HG03280 (cell line): Measurements from ENCODE around the gene OTUD4.

Experiments
- ATAC-seq: cut with Tn5 transposase; IDR thresholded peaks from one replicate; pipeline ENCODE4 v1.9.1; 2021; ENCODE audit warnings: mild to moderate bottlenecking, moderate library complexity; ENCODE audit not compliant: unreplicated experiment

OTUD4 gene

DNA sequence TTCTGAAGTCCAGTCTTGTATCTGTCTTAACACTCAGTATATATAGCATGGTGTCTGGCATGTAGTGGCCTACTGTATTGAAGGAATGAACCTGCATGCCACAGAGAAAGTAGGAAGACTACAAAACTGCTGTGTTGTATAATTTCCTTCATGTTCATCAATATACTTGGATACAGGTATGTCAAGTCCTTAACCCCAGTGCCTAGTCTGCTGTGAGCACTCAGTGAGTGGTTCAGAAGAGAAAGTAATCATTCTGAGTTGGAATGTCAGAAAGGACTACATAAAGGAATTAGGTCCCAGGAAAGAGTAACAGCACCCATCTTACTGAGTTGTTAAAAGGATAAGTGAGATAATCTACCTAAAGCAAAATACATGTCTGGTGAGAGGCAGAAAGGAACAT, 50.3 kb downstream of the OTUD4 start:
- no peak for ATAC-seq

DNA sequence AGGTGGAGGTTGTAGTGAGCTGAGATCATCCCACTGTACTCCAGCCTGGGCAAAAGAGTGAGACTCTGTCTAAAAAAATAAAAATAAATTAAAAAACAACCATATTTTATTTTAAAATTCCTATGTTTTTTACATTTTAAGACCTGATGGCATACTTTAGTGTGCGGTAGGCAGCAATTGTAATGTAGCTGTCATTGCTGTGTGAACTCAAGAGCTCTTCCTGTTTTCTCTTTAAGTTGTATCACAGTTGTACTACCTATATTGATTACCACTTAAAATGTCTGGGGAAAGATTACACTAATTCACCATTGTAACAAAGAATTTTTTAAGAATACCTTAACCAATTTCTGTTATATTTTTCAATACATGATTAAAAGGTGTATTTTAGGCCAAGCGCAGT, 55.0 kb downstream of the OTUD4 start:
- no peak for ATAC-seq

DNA sequence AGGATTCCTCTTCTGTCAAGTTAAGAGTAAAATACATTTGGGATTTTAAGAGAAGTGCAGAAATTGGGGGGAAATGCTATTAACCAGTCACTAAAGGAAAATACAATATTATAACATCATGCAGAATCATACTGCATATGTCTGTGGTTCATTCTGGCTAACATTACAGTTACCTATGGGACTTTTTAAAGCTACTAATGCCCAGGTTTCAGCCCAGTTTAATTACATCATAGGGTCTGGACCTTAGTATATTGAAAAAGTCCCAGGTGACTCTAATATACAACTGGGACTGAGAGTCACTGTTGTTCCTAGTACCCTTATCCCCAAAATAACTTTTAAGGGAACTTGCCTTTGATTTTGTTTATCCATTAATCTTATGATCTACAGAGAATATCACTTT, 72.3 kb downstream of the OTUD4 start:
- no peak for ATAC-seq

DNA sequence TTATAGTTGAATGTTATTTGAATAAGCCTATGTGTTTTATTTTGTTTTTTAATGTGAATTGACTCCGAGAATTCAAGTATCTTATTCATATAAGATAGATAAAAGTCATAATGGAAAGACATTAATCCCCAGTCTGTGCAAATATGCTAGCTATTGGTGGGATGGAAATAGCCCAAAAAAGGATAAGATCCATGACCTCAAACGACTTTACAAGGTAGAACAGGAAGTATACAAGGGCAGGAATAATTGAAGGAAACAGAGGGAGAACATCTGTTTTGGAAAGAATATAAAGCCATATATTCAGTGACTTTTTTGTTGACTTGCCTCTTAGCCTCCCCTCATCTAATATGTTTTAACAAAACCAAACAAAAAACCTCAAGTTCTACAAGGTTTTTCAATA, 73.3 kb downstream of the OTUD4 start:
- ATAC-seq = no peak

DNA sequence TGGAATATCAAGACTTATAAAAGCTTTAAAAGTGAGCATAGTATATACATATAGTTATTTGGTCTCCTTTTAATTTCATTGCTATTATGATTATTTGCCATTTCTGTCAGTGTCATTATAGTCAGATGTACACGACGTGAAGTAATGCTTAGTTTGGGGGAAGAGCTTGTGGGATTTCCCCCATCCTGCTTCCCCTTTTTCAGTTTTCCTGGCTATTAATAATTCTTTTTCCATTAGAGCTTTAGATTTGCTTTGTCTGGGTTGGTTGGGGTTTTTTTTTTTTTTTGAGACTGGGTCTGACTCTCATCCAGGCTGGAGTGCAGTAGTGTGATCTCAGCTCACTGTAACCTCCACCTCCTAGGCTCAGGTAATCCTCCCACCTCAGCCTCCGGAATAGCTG, 76.9 kb downstream of the OTUD4 start:
- no peak for ATAC-seq

DNA sequence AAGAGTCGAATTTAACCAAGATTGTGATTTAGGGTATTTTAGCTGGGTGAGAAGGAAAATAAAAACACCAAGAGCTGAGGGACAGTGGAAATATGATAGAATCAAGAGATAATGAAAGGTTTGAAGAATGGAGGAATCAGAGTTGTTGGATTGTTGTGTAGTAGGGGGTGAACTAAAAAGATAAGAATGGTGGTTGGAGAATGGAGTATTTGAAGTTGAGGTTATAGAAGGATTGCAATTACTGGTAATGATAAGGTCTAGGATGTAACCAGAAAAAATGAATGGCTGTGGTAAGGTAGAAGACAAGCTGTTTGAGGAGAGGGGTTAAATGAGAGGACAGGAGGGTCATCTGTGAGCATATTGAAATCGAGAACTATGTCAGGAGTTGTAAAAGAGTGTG, 77.8 kb downstream of the OTUD4 start:
- no peak for ATAC-seq

DNA sequence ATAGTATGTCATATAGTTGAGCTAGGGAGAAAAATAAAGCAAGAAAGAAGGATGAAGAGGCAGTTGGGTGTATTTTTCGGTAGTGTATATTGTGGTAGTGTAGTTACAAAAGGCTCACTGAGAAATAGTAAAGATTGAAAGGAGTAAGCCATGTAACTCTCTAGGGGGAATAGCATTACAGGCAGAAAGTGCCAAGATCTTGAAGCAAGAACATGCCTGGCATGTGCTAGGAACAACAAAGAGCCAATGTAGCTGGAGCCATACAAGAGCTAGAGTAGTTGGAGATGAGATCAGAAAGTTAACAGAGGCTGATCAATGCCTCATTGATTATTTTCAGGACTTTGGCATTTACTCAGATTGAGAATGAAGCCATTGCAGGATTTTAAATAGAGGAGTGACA, 79.3 kb downstream of the OTUD4 start:
- ATAC-seq = no peak

DNA sequence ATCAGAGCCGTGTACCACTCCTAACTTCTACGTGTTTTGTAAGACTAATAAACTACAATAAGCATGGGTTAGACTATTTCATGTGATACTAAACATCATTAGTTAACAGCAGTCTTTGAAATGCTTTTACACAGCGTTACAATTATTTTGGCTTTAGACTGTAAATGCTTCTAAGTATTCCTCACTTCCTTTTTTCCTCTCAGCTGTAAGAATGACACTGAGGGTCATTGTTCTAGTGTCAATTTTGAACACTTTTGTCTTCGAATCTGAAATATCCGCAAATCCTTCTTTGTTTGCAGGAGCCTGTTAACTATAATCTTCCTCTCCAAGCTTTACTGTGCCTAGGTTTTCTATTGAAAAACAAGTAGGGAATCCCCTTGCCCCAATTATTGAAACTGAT, 80.7 kb downstream of the OTUD4 start:
- ATAC-seq = no peak

DNA sequence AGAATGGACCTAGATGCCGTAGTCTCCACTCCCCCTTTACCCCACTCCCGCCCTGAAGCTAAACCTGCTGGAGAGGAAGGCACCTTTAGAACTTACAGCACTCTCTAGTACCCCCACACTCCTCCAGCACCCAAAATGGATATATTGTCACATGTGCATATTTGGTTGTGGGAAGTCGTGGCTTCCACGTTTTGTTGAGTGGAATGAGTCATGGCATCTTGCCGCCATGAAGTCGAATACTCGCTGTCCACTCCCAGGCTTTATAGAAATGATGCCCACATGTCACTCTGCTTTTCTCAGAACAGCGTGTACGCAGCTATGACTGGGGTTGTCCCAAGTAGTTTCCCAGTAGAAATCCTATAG, 81.7 kb downstream of the OTUD4 start:
- peak; percentile 20 for ATAC-seq

DNA sequence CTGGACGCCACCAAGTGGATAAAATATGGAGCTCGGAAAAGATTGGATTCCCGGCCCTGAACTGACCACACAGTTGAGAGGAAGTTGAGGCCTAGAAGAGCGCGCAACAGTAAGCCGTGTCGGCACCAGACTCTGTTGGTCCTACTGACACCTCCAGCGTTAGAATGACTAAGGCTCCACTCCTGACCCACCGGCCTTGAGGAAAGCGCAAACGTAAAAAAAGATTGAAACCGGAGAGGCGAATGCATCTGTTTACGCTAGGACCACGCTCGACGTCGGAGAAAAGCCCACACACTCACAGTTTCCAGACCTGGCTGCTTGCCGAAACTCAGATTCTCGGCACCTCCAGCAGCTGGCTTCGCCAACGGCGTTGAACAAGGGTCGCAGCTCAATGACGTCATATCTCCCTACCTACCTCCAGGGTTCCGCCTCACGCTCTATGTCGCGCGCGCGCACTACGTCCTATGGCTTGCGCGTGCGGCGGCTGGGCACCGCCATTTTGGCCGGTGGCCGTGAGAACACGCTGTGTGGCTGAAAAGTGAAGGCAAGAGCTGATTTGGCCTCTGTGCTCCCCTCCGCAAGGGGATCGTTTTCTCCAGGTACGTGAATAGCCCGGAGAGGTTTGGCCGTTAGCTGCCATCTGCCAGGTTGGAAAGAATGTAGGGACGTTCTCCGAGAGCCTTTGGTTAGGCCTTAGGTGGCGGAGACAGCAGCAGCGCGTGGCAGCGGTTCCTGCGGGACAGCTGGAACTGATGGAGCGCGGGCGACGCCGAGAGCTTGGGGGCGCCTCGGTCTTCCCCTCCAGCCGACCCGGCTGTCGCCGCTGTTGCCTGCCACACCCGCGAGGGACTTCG, 82.3 kb downstream of the OTUD4 start, which contains the start of the genes ABCE1 and ANAPC10:
ABCE1 (plus strand) TSS at position 491 of the 854 bp plus-strand sequence. CDS start 6,102 bp downstream, outside the sequence.
ANAPC10 (minus strand) TSS at position 376 of the 854 bp plus-strand sequence. CDS start 2,097 bp downstream, outside the sequence.
- ATAC-seq = peak; percentile 82

DNA sequence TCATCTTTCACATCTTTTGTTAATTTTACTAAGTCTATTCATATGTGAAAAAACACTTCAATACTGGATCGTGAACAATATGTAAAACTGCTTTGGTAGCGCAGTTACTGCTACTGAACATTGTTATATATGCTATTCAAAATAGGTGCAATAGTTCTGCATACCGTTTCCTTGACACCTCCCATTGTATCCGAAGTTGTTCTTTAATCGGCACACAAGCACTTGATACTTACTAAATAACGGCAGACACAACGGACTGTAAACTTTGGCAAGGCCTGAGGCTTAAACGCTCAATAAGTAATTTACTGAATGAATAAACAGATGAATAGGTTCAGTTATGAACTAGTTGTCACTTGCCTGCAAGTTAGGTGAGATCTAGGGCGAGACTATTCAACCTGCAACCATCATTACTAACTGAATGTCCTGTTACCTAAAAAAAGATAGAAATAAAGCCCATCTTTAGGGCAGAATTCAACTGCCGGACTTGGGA, 83.0 kb downstream of the OTUD4 start:
- ATAC-seq = peak; percentile 4

DNA sequence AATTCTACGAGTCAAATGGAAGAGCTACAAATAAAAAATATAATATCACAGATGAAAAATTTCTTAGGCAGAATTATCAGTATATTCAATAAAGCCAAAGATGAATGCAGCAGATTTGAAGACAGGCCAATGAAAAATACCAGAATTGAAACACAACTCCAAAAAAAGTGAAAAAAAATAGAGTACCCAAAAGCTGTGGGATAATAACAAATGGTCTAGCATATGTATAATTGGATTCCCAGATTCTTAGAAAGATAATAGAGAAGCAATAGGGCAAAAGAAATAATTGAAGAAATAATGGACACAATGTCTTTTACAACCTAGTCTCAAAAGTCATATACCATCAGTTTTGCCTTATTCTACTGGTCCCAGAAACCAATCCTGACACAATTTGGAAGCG, 86.8 kb downstream of the OTUD4 start:
- no peak for ATAC-seq

DNA sequence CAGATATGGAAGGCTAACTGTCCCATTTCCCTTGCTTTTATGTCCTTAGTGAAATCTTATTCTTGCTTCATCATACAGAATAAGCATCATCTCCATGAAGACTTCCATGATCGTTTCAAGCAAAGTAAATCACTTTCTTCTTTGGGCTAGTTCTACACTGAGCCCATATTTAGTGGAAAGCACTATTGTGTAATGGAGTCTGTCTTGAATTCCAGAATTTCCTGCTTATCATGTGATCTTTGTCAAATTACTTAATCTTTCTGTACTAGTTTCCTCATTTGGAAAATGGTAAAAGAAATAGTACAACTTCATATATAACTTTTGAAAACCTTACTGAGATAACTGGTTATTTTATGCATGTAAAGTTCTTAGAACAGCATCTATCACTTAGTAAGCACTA, 90.0 kb downstream of the OTUD4 start:
- ATAC-seq = no peak

DNA sequence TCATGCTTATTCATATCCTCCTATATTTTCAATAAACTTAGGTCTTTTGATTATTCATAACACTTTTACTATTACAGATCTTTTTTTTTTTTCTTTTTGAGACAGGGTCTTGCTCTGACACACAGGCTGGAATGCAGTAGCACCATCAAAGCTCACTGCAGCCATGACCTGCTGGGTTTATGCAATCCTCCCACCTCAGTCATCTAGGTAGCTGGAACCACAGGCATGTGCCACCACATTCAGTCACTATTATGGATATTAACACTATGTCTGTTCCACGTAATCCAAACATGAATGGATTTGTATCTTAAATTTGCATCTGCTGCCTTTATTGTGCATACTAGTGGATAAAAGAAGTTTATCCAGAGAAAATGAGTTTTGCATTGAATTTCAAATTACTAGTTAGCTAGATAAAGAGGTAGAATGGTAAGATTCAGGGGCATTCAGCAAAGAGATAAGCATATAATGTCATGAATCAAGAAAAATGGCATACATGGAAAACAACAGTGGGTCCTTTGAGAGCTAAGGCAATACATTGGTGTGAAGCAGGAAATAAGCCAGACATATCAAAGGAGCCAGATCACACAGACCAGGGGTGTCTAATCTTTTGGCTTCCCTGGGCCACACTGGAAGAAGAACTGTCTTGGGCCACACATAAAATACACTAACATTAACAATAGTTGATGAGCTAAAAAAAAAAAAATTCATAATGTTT, 96.3 kb downstream of the OTUD4 start:
- ATAC-seq = no peak
